ENCODE measurements around the gene DDAH1.

DDAH1 gene

GRCh38 chr1:85428471-85429089, 36.4 kb downstream of the DDAH1 start:
- H3K27ac ChIP-seq = no peak overlapping the region
- H3K4me3 ChIP-seq = no peak overlapping the region
- TF ChIP-seq, protein P1, sequence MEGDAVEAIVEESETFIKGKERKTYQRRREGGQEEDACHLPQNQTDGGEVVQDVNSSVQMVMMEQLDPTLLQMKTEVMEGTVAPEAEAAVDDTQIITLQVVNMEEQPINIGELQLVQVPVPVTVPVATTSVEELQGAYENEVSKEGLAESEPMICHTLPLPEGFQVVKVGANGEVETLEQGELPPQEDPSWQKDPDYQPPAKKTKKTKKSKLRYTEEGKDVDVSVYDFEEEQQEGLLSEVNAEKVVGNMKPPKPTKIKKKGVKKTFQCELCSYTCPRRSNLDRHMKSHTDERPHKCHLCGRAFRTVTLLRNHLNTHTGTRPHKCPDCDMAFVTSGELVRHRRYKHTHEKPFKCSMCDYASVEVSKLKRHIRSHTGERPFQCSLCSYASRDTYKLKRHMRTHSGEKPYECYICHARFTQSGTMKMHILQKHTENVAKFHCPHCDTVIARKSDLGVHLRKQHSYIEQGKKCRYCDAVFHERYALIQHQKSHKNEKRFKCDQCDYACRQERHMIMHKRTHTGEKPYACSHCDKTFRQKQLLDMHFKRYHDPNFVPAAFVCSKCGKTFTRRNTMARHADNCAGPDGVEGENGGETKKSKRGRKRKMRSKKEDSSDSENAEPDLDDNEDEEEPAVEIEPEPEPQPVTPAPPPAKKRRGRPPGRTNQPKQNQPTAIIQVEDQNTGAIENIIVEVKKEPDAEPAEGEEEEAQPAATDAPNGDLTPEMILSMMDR (IDR thresholded peaks at IDR 0.05) = no peak
- no peak for DNase-seq (ENCODE audit: low spot score)

- TF ChIP-seq, protein P1 (IDR thresholded peaks at IDR 0.05) = no peak
- Histone ChIP-seq H3K27ac (no peak overlapping the region), H3K4me3 (no peak overlapping the region)
- no peak for DNase-seq (ENCODE audit: low spot score)
These were observed 37.1 kb downstream of the DDAH1 start for GRCh38 chr1:85427849-85428248.

DNA sequence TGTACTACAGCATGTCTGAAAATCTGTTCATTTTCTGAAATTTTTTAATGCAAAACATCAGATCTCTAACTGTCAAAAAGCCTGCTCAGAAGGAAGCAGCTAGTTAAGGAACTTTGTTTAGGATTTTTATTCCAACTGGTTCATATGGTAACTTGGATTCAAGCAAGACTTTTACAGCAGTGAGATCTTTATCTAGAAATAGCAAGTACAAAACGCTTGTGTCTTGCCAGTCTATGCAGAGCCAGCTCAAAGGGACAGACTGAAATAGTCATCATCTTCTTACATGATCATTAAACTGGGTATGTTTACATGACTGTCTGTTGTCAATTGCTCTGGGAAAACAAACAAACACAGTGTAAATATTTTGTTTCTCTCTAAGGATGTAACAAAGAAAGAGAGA, 37.6 kb downstream of the DDAH1 start:
- Histone ChIP-seq H3K27ac (no peak overlapping the region), H3K4me3 (no peak overlapping the region)
- no peak for DNase-seq (ENCODE audit: low spot score)
- TF ChIP-seq, protein P1 (IDR thresholded peaks at IDR 0.05) = no peak

DNA sequence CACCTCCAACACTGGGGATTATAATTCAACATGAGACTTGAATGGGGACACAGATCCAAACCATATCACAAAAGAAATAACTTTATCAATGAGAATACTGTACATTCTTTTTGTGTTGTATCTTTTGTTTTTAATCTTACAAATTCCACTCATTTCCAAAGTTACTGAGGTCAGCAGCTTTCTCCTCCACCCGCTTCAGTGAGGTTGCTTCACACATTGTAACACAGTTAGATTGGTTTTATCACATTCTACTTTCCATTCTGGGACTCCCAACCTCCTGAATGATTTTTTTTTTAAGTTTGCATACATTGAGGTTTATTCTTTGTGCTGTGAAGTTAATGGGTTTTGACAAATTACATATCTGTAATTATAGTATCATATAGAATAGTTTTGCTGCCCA, 43.8 kb downstream of the DDAH1 start:
- Histone ChIP-seq H3K4me3 (no peak overlapping the region), H3K27ac (no peak overlapping the region)
- no peak for DNase-seq (ENCODE audit: low spot score)
- TF ChIP-seq, protein P1 (IDR thresholded peaks at IDR 0.05) = no peak

DNA sequence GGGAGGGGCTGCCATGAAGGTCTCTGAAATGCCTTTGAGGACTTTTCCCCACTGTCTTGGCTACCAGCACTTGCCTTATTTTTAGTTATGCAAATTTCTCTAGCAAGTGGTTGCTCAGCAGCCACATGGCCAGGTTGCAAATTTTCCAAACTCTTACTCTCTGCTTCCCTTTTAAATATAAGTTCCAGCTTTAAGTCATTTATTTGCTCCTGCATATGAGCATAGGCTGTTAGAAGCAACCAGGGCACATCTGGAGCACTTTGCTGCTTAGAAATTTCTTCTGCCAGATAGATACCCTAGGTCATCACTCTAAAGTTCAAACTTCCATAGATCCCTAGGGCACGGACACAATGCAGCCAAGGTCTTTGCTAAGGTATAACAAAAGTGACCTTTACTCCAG, 44.8 kb downstream of the DDAH1 start:
- H3K27ac ChIP-seq = no peak overlapping the region
- DNase-seq (ENCODE audit: low spot score) = no peak
- no peak overlapping the region for H3K4me3 ChIP-seq
- TF ChIP-seq, protein P1 (IDR thresholded peaks at IDR 0.05) = no peak

DNA sequence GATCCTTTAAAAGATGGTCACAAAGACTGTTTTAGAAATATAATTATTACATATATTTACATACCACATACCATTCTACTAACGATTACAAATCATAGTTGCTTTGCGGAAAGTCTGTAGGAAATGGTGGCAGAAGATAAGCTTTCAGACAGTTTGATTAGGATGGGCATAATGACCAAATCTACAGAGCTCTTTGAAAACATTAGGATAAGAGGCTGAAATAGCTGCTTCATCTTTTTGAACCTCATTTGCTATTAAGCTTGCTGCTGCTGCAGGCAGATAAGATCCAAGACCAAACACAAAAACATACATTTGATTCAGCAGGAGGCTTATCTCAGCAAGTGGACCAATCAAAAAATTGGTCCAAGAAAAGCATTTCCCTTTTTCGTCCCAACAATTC, 47.1 kb downstream of the DDAH1 start:
- no peak for DNase-seq (ENCODE audit: low spot score)
- no peak overlapping the region for H3K27ac ChIP-seq
- H3K4me3 ChIP-seq = no peak overlapping the region
- TF ChIP-seq, protein P1 (IDR thresholded peaks at IDR 0.05) = no peak

DNA sequence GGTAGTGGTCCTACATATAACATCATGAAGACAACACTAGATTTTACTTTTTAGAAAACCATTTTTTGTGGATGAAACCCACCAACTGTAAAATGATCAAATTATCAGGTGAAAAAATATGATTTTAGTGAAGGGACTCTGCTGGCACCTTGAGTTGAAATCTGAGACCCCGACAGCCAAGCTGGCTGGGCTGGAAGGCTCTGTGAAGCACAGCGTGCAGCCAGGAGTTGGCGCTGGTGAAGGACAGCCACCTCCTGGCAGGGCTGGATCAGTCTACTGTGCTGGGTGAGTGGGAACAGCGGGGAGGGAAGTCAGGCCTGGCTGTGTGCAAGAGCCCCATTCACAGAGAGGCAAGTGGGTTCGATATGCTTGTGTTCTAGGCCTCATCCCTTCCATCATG, 47.9 kb downstream of the DDAH1 start:
- Histone ChIP-seq H3K4me3 (no peak overlapping the region), H3K27ac (no peak overlapping the region)
- DNase-seq (ENCODE audit: low spot score) = no peak
- TF ChIP-seq, protein P1 (IDR thresholded peaks at IDR 0.05) = no peak
